ENCODE results near the gene PACRG.

- TF ChIP-seq POLR2A (IDR thresholded peaks at IDR 0.05; ENCODE audit: low read depth, low read length) (no peak), TAF1 (IDR thresholded peaks at IDR 0.05; ENCODE audit: borderline replicate concordance, low read depth, low read length) (no peak)
Measured at GRCh38 chr6:163232015-163232523, 504.3 kb downstream of the PACRG start.

Measured in GM12892 (cell line).